Measurements from ENCODE around the gene RTL10.
A peak's percentile ranks its signal among the peaks of the same experiment; 100 is the strongest.
"Not testable (repeated sequence)": the region's sequence is repeated elsewhere in the genome, so short reads cannot be mapped to it uniquely, and the experiment has no call there.

RTL10 gene

DNA sequence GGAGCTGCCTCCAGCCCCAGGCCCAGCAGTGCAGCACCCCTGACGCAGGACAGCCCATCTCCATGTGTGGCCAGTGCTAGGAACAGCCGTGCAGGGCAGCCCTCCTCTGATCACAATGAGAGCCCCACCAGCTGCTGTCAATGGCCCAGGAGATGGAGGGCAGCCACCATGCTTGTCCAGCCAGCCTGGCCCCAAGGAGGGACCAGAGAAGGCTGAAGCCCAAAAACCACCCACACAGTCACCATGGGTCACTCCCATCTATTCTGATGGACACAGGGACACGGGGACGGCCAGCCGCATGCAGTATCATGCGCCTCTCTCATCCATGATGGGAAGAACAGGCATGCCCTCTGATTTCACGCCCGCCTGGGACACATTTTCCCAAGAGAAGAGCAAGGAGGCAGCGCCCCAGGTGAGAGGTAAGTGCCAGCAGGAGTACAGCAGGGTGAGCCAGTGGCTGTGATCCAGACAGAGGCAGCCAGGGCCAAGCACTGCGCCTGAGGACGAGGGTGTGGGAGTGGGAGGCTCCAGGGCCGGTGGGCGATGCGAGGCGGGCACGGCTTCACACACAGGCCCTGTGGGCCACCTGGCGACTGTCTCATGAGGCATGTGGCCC lies 33.6 kb upstream of the RTL10 start:
- DNase-seq, result no peak

DNA sequence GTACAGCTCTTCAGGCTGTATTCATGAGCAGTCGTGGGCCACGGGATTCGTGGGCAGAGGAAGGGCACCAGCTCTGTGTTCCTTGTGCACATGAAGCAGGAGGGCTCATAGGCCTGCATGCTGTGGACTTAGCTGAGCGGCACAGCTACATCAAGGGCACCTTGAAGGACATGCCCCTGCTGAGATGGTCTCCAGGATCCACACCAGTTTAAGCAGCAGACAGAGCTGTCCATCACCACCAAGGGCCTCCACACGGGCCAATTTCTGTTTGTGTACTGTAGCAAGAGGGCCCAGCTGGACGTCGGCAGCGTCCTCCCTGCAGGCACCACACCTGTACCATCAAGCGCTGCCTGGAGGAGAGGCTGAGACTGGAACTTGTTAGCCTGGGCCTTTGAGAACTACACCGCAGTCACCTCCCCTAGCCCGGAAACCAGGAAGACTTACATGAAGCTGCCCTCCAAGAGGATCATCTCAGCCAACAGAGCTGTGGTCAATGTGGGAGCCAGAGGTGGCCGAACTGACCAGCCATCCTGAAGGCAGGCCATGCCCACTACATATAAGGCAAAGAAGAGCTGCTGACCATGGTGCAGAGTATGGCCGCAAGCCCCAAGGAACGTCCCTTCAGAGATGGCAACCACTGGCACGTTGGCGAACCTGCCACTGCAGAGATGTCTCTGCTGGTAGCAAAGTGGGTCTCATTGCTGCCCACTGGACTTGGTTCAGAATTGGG lies 32.7 kb upstream of the RTL10 start:
- DNase-seq, result peak; percentile 60

DNA sequence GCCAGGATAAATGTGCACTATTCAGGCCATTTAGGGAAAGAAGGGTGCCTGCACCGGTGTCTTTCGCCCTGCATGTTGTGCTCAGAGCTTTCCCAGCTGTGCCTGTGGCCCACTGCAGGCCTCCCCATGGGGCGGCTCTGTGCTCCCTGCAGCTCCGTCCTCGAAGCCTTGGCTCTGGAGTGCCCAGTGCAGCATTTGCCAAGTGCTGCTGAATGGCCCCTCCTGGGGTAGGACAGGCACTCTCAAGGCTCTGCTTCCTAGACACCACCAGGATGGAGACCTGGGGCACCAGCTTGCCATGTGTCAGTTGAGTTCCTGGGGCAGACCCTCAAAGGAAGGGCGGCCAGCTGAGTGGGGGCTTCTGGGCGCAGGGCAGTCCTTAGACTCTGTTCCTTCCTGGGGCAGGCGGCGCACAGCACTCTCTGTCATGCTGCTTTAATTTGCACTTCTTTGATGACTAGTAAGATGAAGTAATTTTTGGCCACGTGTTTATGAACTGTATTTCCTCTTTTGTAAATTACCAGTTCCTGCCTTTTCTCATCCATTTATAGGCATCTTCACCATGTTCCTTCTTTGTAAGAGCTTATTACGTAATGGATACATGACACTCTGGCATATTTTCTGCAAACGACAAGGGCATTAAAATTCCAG lies 32.1 kb upstream of the RTL10 start:
- DNase-seq, result no peak

DNA sequence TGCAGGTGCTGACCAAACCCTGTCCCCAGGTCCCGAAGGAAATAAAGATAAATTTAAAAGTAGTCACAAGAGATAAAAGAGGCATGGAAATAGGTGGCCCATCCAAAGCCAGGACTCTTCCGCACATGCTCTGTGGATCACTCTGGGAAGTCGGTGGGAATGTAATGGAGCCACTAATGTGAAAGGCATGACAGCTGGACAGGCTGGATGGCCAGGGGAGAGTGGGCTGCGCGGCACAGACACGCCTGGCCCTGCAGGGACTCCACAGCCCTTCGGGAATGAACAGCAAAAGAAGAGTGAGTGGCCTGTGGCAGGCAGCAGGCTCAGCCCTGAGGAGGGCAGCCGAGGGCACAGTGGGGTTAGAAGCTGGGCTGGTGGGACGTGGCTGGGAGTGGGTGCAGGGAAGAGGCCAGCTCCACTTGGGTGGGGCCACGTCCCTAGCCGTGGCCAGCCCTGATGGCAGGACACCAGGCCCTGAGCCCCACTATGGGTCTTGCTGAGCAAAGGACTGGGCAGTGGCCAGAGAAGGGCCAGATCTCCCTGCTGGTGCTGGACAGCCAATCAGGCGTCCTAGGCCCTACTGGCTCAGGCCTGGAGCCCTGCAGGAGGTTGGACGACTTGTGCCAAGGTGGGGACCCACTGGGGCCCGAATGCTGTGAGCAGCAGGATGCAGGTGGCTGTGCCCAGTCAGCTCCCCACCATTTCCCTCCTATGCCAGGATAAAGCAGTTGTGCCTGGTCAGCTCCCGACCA lies 31.3 kb upstream of the RTL10 start:
- no peak for DNase-seq

DNA sequence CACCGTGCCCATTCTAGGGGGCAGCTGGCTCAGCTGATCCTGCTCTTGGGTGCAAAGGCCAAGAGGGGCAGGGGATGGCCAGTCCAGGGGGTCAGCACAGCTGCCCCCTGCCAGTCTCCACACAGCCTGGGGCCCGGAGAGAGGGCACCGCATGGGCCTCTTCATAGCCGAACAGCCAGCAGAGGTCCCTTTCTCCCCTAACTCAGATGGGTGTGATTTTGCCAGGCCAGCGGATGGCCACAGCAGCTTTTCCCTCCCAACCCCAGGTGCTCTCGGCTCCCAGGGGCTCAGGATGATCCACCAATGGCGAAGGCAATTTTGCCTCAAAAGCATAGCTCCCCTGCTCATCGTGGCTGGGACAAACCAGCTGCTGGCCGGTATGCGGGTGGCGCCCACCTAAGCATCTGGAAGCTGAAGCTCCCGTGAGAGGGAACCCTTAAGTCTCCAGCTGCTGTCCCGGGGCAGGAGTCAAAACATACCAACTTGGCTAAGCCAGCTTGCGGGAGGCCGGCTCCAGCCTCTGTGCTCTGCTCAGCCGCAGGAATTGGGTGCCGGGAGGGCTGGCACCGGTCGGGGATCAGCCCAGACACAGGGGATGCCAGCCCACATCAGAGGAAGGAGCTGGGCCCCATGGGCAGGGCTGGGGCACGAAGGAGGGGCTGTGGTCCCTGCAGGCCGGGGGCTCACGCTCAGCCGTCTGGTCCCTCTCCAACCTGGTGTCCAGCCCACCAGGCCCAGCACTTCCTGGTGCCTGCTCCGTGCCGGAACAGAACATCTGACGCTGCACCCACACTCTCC lies 30.5 kb upstream of the RTL10 start:
- no peak for DNase-seq

DNA sequence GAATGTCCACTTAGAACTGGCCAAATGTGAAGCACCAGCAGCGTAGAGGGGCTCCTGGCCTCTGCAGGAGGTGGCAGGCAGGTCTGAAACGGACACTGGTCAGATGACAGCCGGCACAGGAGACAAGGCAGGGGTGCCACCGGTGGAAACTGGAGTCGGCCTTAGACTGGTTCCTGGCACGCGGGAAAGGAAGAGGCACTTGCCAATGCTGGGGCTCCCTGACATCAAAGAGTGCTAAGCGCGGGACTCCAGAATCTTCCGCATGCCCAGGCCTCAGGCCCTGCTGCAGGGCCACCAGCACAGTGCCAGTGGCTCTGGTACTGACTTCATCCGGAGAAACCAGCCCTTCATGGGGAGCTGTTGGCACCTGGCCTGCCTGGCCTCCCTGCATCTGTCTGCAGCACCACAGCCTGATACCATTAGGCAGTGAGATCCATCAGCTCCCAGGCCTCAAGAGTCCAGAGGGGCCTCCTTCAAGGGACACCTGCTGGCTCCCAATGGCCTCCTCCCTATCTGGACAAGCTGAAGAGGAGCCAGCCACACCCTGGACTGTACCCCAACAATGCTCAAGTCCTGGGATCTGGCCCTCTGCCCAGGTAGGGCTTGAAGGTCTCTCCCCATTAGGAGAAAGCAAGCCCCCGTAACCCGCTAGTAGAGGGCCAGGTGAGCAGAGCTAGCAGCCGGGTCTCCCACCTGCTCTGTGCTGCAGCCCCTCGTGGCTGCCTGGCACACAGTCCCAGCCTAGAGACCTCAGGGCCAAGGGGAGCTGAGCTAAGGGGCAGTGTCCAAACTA lies 29.7 kb upstream of the RTL10 start:
- no peak for DNase-seq

DNA sequence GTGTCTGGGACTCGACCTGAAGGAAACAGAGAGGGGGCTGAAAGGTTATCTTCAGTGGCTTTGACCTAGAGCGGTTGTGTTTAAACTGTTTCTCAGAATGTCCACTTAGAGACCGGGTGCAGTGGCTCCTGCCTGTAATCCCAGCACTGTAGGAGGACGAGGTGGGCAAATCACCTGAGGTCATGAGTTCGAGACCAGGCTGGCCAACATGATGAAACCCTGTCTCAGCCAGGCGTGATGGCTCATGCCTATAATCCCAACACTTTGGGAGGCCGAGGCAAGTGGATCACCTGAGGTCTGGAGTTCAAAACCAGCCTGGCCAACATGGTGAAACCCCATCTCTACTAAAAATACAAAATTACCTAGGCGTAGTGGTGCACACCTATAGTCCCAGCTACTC lies 28.8 kb upstream of the RTL10 start:
- DNase-seq, result not testable (repeated sequence)

DNA sequence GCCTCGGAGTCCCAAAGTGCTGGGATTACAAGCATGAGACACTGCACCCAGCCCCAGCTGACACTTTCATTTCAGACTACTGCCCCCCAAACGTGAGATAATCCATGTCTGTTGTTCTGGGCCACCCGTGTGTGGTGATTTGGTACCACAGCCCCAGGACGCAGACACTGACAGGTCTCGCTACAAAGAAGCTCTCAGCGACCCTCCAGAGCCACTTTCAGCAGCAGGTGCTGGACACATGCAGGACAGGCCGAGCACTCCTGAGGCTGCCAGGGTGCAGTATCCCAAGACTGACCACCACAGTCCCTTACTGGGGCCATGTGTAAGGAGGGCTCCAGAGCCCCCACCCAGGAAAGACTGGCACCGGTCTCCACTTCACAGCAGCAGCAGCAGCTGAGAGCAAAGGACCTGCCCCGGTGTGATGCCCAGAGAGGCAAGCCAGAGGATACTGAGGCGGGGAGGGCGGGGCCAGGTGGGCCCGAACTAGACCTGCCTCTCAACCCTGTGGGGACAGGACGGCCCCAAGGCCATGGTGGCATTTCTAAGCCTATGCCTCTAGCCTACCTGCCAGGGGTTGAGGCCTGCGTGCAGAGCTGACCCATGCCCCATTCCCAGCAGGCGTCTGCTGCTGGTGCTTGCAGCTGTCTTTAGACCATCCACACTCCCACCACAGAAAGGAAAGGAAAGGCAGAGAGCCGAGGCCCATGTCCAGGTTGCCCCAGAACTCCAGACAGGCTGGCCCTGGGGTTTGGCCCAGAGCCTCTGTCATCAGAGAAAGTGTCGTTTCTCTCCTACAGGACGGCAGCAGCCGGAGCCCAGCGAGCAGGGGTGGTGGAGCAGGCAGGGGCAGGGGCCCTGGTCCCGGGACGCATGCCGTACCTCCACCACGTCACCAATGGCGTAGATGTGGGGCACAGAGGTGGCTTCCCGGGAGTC lies 28.0 kb upstream of the RTL10 start:
- no peak for DNase-seq

DNA sequence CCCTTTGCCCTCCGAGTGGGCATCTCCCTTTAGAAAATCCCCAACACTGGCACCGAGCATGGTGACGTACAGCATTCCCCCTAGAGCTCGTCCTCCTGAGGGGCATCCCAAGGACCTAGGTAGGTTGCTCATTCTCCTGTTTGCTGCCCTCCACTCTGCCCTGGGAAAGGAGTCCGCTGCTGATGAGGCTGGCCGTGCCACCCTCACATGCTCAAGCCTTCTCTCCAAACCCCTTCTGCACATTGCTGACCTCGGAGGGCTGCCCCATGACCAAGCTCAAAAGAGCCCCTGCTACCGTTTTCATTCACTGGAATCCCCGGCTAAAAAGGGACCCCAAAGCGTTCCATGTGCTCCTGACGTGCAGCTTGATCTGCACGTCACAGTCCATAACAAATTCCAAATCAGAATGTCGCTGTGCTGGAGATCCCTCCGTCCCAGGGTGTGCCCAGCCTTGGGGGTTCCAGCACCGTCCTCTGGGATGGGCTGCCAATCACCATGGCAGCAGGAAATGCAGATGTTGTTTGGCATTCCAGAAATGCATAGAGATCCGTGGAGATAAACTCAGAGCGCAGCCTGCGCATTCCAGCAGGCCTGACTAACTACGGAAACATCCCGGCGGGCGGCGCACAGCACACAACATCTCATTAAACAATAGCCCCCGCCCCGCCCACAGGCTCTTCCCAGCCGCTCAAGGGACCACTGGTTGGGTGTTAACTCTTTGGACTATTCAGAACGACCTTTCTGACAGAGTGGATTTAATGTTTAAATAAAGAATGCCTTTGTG lies 26.3 kb upstream of the RTL10 start:
- DNase-seq, result peak; percentile 61

DNA sequence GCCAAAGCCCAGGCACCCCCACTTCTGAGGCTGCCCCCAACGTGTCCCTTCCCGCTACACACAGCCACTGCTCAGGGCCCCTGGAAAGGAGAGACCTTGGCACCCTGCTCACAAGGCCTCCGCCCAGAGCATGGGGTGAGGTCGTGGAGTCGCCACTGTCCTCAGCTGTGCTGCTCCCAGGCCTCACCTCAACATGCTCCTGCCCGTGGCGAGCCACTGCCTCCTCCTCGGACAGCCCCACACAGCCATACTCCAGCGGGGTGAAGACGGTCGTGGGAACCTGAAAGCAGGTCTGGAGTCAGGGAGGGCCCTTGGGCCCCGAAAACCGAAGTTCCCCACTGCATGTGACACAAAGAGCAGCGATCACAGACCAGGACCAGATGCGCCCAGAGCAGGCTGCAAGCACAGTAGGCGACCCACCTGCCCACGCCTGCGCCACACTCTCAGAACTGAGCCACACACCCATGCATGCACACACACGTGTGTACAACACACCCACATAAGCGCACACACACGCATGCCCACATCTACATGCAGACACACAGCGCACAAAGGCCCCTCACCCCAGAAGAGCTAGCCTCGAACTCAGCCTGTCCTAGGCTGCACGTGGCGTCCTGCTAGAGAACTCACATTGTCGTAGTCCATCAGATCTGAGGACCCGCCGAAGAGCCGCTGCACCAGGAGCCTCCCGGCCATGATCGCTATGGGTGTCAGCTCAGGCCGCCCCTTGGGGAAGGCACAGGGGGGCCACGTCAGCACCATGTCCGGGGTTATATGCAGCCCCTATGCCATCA lies 25.5 kb upstream of the RTL10 start:
- no peak for DNase-seq

DNA sequence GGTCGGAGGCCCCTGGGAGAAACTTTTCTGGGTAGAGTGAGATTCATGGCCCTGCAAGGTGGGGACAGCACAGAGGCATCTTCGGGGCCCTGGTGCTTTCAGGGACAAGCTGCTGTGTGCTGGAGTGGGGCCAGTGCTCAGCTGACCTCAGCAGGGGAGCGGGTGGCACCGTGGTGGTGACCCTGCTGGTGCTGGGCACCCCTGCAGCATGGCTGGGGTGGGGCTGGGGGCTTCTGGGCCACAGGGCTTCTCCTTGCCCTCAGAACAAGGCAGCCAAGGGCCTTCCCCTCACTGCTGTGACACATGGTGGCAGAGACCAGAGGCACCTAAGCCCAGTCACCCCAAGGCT lies 24.9 kb upstream of the RTL10 start:
- no peak for DNase-seq

DNA sequence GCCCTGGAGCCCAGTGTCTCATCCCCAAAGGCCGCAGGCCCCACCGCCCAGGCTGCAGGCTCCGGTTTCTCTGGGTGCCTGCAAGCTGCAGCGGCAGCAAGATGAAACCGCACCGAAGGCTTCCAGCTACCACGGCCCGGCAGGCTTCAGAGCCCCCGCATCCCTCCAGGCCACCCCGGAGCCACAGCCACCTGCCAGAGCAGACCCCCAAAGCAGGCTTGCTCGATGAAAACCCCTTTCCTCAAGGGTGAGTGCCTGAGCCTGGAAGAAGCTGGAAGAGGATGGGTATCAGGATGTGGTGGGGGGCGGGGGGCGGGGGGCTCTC lies 24.5 kb upstream of the RTL10 start:
- no peak for DNase-seq

DNA sequence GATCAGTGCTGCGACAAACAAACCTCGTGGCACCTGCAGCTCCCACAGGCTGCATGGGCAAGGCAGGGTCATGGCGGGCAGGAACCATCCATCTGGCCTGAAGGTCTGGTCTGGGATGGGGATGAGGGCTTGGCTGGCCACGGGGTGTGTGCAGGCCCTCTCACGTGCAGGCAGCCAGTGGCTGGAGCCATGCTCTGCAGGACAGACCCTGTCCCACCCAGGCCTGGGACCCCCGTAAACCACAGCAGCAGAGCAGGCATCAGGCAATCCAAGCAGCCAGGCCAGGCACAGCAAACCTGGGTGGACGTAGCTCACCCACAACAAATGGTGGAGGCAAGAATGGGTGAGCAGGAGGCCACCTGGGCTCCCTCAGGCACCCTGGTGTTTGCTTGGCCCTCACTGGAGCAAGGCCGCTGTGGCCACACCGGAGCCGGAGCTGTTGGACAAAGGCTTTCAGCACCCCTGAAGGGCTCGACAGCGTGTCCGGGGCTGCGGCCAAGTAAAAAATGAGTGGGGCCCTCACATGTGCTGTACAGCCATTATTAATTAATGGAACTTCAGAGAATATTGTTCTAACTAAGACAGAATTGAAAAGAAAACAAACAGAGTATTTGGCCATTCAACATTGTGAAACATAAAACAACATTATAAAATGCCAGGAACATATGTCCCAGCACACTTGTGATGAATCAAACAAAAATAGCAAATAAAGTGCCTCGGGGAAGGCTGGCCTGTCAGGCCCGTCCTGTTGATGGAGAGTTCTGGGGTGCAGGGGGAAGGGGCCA lies 24.0 kb upstream of the RTL10 start:
- DNase-seq, result no peak

DNA sequence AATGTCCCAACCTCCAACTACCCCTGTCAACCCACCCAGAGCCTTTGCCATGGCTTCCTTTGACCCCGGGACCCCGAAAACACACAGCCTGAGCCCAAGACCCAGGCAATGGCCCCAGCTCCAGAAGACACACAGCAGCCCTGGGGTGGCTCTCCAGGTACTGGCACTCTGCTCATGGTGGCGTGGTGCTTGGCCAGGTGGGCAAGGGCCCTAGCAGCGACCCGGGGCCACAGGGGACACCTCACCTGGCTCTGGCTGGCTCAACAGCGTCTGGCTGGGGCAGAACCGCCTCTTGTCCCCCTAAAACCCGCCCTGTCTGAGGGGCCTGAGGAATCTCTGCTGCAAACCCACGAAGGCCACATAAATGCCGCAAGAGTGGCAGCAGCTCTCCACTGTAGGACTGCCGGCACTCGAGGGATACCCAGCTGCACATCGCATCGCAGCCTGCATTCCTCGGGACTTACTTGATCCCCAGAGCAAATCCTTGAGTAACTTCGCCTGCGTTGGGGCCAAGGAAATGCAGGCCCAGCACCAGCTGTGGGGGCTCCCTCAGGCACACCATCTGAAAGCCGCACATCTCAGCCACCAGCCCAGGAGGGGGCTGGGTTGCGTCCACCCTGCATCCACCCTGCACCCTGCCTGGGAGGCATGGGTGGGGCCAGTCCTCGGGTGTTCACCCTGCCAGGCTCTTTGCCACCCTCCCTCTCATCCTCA lies 23.1 kb upstream of the RTL10 start:
- no peak for DNase-seq

DNA sequence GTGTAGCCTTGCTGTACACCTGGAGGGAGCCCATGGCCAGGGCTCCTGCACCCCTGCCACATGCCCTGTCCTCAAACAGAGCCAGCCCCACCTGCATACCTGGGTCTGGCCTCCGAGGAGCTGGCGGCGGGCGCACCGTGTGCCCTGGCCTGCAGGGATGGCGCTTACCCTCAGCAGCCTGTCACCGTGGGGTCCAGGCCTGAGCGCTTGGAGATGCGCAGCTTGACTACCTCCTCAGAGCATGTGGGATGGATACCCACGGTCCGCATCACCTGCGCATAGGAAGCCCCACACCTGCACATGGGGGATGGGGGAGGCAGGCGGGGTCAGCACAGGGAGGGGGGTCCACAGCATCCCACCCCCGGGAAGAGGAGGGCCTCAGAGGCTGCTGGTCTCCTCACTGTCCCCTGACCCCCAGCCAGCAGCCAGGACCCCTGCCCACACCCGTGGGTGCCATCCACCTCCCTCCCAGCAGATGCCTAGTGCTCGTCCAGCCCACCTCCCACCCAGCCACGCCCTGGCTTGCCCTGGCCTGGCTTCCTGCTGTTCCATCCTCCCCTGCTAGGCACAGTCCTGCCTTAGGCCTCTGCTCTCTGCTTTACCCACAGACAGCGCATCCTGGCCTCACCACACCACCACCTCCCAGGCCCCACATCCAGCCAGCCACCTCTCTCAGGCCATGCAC lies 22.4 kb upstream of the RTL10 start:
- DNase-seq, result no peak

DNA sequence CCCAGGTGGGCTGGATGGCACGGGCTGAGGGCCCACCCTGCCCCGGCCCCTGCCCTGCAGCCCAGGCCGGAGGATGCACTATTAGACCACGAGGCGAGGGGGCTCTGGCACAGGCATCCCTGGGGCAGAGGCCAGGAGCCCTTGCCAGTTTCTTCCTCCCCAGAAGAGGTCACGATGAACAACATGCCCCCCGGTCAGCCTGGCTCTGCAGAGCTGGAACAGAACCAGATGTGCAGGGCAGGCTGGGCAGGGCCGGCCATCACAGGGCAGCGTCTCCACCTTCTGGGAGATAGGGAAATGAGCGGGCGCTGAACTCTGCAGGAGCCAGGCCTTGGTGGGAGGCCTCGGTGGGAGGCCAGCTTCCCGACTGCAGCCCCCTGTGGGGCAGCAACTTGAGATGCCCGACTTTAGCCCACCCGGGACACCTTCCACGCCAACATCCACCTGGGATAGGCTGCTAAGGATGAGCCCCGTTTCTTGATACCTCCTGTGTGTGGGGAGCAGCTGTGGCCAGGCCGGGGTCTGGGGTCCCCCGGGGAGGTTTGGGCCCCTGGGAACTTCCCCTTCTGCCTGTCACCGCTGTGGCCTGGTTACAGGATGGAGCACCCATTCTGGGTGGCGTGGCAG lies 21.8 kb upstream of the RTL10 start:
- no peak for DNase-seq

Data from NCI-H69 (cell line).